Osteocyte (in vitro differentiated cells): ENCODE measurements around the gene RNF4. TPM values are rescaled to one million over a fixed set of nuclear protein-coding genes. Genes with fewer than 3 reads are reported as not detected.

Experiments
- DNase-seq: peaks from one replicate; pipeline ENCODE4 v3.0.0; 2021; ENCODE audit warnings: mixed read lengths; ENCODE audit not compliant: unreplicated experiment; ENCODE audit errors: extremely low spot score
- H3K27ac Mint-ChIP-seq: one replicate; pipeline ENCODE4 v1.8.0; 2021; ENCODE audit warnings: mild to moderate bottlenecking, mixed read lengths; ENCODE audit not compliant: unreplicated experiment
- H3K27me3 Mint-ChIP-seq: one replicate; pipeline ENCODE4 v1.8.0; 2021; ENCODE audit warnings: mixed read lengths; ENCODE audit not compliant: unreplicated experiment
- H3K36me3 Mint-ChIP-seq: one replicate; pipeline ENCODE4 v1.8.0; 2021; ENCODE audit warnings: mixed read lengths; ENCODE audit not compliant: unreplicated experiment
- H3K4me1 Mint-ChIP-seq: one replicate; pipeline ENCODE4 v1.8.0; 2021; ENCODE audit warnings: mixed read lengths; ENCODE audit not compliant: unreplicated experiment
- H3K4me3 Mint-ChIP-seq: one replicate; pipeline ENCODE4 v1.8.0; 2021; ENCODE audit warnings: mild to moderate bottlenecking, moderate library complexity, mixed read lengths; ENCODE audit not compliant: unreplicated experiment
- H3K9me3 Mint-ChIP-seq: one replicate; pipeline ENCODE4 v1.8.0; 2021; ENCODE audit warnings: mixed read lengths; ENCODE audit not compliant: unreplicated experiment
- total RNA-seq: library from RNA; stranded (reverse); gene quantifications from 2 replicates; pipeline ENCODE4 v1.2.1, GENCODE V29; 2021
- TF ChIP-seq, protein P1 (sequence below): fragments of 200-600 bp; sonication (generic); IDR thresholded peaks from 2 replicates; pipeline ENCODE4 v1.5.0; 2021; ENCODE audit warnings: antibody characterized with exemption, mild to moderate bottlenecking, moderate library complexity

The RNF4 gene
- total RNA-seq, 1 donor from 2014 or later, result 57.6 TPM

DNA sequence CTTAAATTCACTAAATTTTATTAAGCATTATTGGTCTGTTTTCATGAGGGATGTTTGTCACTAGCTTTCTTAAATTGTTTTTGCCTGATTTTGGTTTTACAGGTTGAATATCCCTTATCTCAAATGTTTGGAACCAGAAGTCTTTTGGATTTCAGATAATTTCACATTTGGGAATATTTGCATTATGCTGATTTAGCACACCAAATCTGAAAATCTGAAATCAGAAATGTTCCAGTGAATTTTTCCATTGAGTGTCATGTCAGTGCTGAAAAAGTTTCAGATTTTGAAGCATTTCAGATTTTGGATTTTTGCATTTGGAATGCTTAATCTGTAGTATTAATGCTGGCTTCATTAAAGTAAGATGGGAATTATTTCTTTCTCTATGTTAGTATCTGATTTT, 82.2 kb downstream of the RNF4 start:
- H3K4me1 Mint-ChIP-seq, result peaks cover 11% of the 10 kb centered on the region
- H3K36me3 Mint-ChIP-seq, result no peaks in the 10 kb centered on the region
- peak overlapping the region; percentile 44 for H3K27ac Mint-ChIP-seq
- TF ChIP-seq, protein P1, sequence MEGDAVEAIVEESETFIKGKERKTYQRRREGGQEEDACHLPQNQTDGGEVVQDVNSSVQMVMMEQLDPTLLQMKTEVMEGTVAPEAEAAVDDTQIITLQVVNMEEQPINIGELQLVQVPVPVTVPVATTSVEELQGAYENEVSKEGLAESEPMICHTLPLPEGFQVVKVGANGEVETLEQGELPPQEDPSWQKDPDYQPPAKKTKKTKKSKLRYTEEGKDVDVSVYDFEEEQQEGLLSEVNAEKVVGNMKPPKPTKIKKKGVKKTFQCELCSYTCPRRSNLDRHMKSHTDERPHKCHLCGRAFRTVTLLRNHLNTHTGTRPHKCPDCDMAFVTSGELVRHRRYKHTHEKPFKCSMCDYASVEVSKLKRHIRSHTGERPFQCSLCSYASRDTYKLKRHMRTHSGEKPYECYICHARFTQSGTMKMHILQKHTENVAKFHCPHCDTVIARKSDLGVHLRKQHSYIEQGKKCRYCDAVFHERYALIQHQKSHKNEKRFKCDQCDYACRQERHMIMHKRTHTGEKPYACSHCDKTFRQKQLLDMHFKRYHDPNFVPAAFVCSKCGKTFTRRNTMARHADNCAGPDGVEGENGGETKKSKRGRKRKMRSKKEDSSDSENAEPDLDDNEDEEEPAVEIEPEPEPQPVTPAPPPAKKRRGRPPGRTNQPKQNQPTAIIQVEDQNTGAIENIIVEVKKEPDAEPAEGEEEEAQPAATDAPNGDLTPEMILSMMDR, result no peak
- DNase-seq, result no peak
- no peak overlapping the region for H3K4me3 Mint-ChIP-seq
- H3K9me3 Mint-ChIP-seq, result no peaks in the 10 kb centered on the region
- H3K27me3 Mint-ChIP-seq, result no peaks in the 10 kb centered on the region

DNA sequence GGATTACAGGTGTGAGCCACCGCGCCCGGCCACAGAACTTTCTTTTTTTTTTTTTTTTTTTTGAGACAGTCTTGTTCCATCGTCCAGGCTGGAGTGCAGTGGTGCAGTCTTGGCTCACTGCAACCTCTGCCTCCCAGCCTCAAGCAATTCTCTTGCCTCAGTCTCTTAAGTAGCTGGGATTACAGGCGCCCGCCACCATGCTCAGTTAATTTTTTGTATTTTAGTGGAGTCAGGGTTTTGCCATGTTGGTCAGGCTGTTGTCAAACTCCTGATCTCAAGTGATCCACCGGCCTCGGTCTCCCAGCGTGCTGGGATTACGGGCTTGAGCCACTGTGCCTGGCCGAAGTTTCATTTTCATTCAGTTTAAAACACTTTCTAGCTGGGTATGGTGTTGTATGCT, 83.9 kb downstream of the RNF4 start:
- Mint-ChIP-seq H3K36me3 (no peaks in the 10 kb centered on the region), H3K9me3 (no peaks in the 10 kb centered on the region), H3K27me3 (no peaks in the 10 kb centered on the region), H3K4me1 (peaks cover 11% of the 10 kb centered on the region), H3K27ac (no peak overlapping the region), H3K4me3 (no peak overlapping the region)
- TF ChIP-seq, protein P1, result no peak
- DNase-seq, result no peak

DNA sequence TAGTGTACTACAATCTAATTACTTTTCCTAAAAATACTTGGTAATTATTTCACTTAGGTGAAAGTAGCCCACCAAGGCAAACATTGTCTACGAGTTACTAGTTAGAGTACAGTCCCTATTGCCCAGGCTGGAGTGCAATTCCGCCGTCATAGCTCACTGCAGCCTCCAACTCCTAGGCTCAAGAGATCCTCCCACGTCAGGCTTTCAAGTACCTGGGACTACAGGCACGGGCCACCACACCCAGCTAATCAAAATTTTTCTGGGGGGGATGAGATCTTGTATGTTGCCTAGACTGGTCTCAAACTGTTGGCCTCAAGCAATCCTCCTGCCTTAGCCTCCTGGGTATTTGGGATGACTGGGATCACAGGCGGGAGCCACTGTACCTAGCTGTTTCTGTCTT, 89.4 kb downstream of the RNF4 start:
- Mint-ChIP-seq H3K4me1 (peaks cover 4% of the 10 kb centered on the region), H3K27me3 (no peaks in the 10 kb centered on the region), H3K27ac (no peak overlapping the region), H3K9me3 (no peaks in the 10 kb centered on the region), H3K36me3 (no peaks in the 10 kb centered on the region), H3K4me3 (no peak overlapping the region)
- DNase-seq, result no peak
- TF ChIP-seq, protein P1, result no peak

DNA sequence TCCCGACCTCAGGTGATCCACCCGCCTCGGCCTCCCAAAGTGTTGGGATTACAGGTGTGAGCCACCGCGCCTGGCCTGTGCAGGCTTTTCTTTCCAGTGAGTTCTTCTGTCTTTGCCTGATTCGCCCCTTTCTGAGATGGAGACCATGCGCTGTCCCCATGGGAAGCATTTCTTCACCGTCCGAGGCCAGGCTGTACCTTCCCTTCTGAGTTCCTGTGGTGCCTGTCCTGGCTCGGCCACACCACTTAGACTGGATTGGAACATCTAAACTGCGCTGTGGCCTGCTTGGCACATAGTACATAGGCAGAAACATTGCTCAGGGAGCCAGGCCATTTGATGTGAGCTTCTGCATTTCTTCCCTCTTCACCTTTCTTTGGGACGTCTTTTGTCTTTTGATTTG, 91.3 kb downstream of the RNF4 start:
- no peaks in the 10 kb centered on the region for H3K9me3 Mint-ChIP-seq
- no peak overlapping the region for H3K27ac Mint-ChIP-seq

More for the DNA sequence above, 91.3 kb downstream of the RNF4 start:
- peaks cover 3% of the 10 kb centered on the region for H3K36me3 Mint-ChIP-seq
- no peak overlapping the region for H3K4me3 Mint-ChIP-seq
- DNase-seq, result no peak
- H3K4me1 Mint-ChIP-seq, result peaks cover 2% of the 10 kb centered on the region
- TF ChIP-seq, protein P1, result no peak
- H3K27me3 Mint-ChIP-seq, result no peaks in the 10 kb centered on the region

Other genes starting within 250 kb of the RNF4 start
- 10.2 and 11.7 TPM in 2 replicates for gene HAUS3, start 227.0 kb upstream of the RNF4 start, total RNA-seq
- gene POLN, start 227.0 kb upstream of the RNF4 start, total RNA-seq, result 3.8 and 4.2 TPM in 2 replicates
- 74.9 and 81.5 TPM in 2 replicates for gene MXD4, start 207.0 kb upstream of the RNF4 start, total RNA-seq
- gene ZFYVE28, start 50.5 kb upstream of the RNF4 start, total RNA-seq, result 3.3 and 3.4 TPM in 2 replicates
- gene CFAP99, start 50.2 kb upstream of the RNF4 start, total RNA-seq, result not detected in 2 replicates
- 35.3 and 36.5 TPM in 2 replicates for gene FAM193A, start 67.5 kb downstream of the RNF4 start, total RNA-seq